GM19238 (cell line): ENCODE measurements around the gene APMAP.

ENCODE experiments used
- DNase-seq: peaks from one replicate; pipeline ENCODE4 v3.0.0; 2011; ENCODE audit warnings: low spot score; ENCODE audit not compliant: insufficient read length

The APMAP gene

GRCh38 chr20:25024171-25024570 lies 31.6 kb upstream of the APMAP start:
- no peak for DNase-seq

GRCh38 chr20:25023356-25023755 lies 30.8 kb upstream of the APMAP start:
- DNase-seq, result no peak

- DNase-seq, result no peak
These were observed 30.1 kb upstream of the APMAP start for GRCh38 chr20:25022680-25023079.

GRCh38 chr20:25021336-25021735 lies 28.8 kb upstream of the APMAP start:
- no peak for DNase-seq

GRCh38 chr20:25020901-25021301 lies 28.4 kb upstream of the APMAP start:
- DNase-seq, result no peak

GRCh38 chr20:25020345-25020744 lies 27.8 kb upstream of the APMAP start:
- DNase-seq, result no peak

GRCh38 chr20:25019381-25020155 lies 27.0 kb upstream of the APMAP start:
- no peak for DNase-seq

- no peak for DNase-seq
These were observed 26.3 kb upstream of the APMAP start for GRCh38 chr20:25018841-25019240.

GRCh38 chr20:25018425-25018824 lies 25.9 kb upstream of the APMAP start:
- DNase-seq, result no peak

- no peak for DNase-seq
These were observed 24.8 kb upstream of the APMAP start for GRCh38 chr20:25017257-25017803.

- no peak for DNase-seq
These were observed 23.9 kb upstream of the APMAP start for GRCh38 chr20:25016471-25016870.

GRCh38 chr20:25015986-25016385 lies 23.4 kb upstream of the APMAP start:
- DNase-seq, result no peak

- no peak for DNase-seq
These were observed 22.3 kb upstream of the APMAP start for GRCh38 chr20:25014816-25015215.

- DNase-seq, result no peak
These were observed 21.2 kb upstream of the APMAP start for GRCh38 chr20:25013478-25014380.

- no peak for DNase-seq
These were observed 20.2 kb upstream of the APMAP start for GRCh38 chr20:25012616-25013189.

GRCh38 chr20:25011831-25012241 lies 19.3 kb upstream of the APMAP start:
- DNase-seq, result no peak

- DNase-seq, result no peak
These were observed 18.7 kb upstream of the APMAP start for GRCh38 chr20:25011261-25011660.

GRCh38 chr20:25009218-25010145 lies 16.9 kb upstream of the APMAP start:
- DNase-seq, result no peak

- no peak for DNase-seq
These were observed 16.1 kb upstream of the APMAP start for GRCh38 chr20:25008388-25009217.
